Endometrium (tissue), 2 donors: ENCODE results near the gene DEAF1.

Experiments used
- FAIRE-seq: peaks from 2 replicates; lab custom pipeline; 2012; peaks lifted over from hg19 to GRCh38; lab: Jason Lieb, UNC
- donor health status: control.
- donor health status: control.

Gene DEAF1

DNA sequence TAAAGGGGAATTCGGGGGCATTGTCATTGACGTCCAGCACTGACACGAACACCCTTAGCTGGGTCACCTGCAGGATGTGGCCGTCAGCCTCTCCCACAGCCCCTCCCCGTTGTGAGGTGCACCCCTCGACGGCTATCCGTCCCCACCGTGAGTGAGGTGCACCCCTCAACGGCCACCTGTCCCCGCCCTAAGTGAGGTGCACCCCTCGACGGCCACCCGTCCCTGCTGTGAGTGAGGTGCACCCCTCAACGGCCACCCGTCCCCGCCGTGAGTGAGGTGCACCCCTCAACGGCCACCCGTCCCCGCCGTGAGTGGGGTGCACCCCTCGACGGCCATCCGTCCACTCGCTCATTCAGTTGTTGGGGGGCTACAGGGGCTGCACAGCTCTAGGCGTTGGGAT lies 73.2 kb downstream of the DEAF1 start:
- FAIRE-seq = no peak

DNA sequence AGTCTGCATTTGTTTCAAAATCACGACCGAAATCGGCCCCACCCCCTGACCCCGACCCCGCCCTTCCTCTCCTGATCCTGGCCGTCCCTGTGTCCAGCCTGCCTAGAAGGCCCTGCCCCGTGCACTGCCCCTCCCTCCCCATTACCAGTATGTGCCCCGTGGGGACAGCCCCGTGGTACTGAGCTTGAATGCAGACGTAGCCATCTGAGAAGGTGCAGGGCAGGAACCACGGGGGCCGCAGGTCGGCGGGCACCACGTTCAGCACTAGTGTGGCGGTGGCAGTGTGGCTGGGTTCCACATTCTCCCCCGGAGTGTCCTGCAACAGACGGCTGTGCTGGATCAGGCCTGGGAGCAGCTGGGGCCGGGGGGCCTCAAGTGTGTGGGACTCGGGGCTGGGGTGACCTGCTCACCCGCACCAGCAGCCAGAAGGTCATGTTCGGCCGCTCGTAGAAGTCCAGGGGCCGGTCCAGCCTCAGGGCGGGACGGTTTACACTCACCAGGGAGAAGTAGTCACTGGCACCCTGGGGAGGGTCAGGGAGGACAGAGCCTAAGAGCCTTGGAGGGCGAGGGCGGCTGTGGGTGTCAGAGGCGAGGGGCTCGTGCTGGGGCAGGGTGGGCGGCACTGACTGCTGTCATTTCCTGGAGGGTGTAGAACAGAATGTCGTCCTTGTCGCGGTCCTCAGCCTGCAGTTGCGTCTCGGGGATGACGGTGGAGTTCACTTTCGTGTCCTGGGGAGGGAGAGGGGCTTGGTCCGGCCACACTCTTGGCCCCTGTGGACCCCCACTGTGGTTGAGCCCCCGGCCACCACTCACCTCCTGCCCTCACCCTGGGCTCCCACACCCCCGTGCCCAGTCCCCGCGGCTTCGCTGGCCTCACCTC lies 73.8 kb downstream of the DEAF1 start:
- FAIRE-seq = no peak

DNA sequence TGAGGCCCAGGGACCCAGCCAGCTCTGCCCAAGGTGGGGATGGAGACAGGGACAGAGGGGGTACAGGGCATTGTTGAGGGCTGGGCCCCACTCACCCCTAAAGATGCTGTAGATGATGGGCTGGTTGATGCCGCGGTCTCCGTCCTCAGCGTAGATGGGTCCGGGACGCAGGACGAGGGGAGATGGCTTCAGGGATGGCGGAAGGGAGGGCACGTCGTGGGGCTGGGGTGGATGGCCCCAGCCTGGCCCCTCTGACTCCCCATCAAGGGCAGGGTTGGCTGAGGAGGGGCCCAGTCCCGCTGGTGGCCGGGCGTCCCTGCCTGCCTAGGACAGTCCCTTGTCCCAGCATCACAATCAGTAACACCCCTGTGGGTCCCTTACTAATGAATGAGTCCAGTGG lies 74.8 kb downstream of the DEAF1 start:
- FAIRE-seq = no peak

DNA sequence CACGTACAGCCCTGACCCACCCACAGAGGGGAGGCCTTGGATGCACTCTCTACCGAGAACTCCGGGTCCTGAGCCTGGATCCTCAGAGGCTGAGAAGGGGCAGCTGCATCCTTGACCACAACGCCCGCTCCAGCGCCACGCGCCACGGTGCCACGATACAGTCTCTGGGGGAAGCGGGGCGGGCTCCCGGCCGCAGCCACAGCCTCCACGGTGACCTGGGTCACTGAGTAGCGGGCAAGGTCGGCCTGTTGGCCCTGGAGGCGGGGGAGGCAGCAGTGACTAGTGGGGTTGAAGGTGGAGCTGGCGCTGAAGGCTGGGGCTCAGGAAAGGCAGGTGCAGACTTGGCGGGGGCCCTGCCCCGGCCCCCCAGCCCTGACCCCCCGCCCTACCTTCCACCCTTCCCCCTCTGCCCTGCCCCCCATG lies 75.4 kb downstream of the DEAF1 start:
- FAIRE-seq = no peak

DNA sequence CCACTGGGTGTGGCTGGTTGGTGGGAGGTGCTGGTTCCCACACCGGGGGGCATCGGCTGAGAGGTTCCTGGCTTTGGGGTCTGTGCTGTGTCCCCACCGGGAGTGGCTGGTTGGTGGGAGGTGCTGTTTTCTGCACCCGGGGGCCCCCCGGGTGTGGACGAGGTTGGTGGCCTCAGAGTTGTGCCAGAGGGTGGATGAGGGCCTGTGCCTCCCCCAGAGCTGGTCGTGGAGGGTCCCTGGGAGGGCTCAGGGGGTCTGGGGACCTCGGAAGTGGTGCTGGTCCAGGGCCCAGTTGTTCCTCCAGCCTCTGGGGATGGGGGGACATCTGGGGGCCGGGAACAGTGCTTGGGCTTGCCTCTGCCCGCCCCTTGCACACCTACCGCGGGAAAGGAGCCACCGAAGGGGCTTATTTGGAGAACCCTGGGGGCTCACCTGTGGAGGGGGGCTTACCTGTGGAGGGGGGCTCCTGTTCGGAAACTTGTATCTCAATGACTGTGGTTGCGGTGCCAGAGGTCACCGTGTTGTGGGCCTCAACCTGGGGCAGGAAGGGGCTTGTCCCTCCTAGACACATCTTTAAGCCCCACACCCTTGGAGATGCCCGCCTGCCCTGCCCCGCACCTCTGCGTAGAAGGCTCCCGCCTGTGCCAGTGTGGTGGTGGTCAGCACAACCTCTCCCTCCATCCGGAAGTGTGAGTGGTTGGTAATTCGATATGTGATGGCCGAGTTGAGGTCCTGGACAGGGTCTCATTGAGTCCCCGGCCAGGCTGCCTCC lies 76.0 kb downstream of the DEAF1 start:
- FAIRE-seq = no peak

DNA sequence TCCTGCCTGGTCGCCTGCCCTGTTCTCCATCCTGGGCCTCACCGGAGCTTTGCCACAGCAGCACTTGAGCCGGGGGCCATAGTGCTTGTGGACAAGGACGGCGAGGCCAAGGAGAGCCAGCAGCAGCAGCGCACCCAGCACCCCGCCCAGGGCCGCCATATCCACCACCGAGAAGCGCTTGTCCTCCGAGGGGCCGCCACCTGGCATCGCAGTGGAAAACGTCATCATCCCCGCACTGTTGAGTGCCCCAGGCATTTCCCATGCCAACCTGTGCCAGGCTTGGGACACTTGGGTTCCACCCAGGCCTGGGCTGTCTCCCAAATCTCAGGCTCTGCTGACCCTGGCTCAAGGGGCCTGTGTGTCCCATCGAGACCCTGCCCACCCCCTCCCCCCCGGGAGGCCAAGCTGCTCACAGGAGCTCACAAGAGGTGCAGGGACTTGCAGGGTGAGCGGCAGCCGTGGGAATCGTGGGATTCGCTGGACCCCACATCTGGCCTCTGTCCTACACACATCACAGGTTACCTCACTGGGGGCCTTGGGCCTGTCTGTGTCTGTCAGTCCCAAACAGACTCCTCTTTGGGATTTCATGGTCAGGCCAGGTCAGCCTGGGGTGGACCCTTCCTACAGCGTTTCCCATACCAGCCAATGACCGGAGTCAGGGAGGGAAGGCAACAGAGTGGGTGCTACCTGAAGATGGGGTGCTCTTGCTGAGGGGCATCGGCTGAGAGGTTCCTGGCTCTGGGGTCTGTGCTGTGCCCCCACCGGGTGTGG lies 76.9 kb downstream of the DEAF1 start:
- no peak for FAIRE-seq

DNA sequence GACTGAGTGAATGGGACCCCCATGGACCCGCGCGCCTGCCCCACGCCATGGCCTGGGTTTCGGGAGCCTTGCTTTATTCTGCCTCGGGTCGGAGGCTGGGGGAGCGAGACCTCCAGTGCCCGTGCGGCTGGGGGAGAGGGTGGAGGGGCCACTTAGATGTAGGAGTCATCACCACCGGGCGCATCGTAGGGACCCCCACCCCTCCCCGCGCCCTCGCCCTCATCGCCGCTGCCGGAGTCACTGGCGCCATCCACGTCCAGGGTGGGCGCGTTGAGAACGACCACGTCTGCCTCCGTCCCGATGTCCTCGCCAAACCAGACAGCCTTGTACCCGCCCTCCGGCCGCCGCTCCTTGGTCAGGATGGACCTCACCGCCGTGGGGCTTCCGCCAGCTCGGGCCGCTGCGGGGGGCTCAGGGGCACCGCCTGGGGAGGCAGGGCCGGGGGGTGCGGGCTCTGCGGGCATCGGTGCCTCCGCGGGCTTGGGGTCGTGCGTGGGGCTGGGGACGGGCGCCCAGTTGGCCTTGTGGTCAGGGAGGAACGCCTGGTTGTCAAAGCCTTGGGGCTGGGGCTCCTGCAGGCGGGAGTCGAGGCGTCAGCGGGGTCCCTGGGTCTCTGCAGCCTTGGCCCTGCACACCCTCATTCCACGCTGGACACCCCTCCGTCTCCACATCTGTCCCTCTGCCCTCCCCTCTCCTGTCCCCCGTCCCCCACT lies 77.7 kb downstream of the DEAF1 start:
- FAIRE-seq = no peak

DNA sequence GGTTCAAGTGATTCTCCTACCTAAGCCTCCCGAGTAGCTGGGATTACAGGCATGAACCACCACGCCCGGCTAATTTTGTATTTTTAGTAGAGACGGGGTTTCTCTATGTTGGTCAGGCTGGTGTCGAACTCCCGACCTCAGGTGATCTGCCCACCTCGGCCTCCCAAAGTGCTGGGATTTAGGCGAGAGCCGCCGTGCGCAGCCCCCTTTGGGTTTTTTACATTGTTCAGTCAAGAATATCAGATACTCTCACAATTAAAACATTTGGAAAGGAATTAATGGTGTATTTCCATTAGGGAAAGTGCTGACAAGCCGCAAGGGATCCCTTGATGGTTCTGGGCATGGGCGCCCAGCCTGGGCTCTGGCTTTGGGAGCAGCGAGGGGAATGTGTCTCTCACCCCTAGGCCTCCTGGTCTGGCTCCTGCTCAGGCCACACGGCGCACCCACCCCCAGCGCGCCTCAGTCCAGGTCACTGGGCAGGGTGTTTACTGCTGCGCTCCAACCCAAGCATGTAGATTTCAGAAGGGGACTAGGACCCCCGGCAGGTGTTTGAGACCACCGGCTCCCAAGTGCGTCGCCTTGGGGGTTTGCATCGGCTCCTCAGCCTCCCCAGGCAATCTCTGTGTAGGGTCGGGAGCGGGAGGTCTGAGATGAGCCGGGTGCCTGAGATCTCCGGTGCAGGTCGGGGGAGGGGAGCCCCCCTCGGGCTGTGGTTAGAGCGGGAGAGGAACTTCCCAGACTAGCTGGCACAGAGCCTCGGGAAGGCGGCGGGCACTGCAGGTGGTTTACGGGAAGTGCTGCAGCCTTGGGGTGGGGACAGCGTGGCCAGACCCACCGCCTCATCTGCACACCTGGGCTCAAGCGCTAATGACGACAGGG lies 78.5 kb downstream of the DEAF1 start:
- FAIRE-seq = no peak

DNA sequence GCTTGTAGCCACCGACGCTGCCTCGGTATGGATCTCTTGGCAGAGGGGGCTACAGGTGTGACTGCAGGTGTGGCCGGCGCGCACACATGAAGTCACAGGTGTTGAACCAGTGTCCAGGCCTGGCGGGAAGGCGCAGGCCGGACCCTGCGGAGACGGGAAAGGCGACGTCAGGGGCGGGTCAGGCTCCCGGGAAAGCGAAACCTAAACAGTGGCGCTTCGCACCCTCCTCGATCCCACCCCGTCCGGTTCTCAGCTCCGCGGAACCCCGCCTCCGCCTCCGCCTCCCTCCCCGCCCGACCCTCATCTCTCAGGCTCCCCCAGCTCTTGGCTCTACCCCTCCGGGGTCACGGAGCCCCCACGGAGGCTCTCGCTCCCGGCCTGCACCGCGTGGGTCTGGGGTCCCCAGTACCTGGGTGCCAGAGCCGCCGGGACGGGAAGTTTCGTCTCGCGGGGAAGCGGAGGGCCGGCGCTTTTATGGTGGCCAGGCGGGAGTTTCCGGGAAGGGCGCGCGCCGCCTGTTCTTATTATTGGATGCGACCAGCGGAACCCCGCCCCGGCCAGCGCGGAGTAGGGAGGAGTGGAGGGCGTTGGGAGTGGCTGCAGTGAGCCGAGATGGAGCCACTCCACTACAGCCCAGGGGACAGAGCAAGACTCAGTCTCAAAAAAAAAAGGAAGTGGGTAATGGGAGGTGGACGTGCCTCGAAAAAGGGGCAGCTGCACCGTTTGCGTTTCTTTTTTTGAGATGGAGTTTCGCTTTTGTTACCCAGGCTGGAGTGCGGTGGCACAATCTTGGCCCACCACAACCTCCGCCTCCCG lies 79.3 kb downstream of the DEAF1 start, which contains the start of gene IRF7:
IRF7 (minus strand) TSS at position 447 of the 816 bp plus-strand sequence. CDS start 586 bp downstream, outside the sequence.
- FAIRE-seq = peak; percentile 92

DNA sequence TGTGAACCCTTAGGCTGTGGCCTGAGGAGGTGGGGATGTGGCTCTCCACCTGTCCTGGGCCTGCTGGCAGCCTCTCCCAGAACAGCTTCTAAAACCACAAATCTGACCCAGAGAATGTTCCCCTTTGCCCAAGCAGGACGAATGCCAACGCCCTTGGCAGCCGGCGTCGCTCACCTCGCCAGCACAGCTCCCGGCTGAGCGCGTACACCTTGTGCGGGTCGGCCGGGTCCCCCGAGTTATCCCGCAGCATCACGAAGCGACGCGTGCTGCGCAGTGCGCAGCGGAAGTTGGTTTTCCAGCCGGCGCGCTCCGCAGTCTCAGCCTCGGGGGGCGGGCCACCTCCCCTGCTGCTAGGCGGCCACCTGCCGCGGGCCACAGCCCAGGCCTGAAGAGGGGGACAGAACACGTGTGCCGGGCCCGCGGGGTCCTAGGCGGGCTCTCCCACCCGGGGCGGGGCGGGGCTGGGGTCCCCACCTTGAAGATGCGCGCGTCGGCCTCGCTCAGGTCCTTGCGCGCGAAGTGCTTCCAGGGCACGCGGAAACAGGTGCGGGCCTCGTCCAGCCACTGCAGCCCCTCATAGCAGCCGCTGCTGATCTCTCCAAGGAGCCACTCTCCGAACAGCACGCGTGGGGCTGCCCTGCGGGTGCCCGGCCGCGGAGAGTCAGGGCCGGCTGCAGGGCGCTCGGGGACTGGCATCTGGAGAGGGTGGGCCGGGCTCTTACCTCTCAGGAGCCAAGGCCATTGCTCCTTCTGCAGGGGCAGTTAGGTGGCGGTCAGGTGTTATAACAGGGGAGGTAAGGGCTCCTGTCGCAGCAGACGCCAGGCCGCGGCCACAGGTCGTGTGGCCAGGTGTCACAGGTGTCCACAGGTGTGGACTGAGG lies 80.2 kb downstream of the DEAF1 start:
- no peak for FAIRE-seq

DNA sequence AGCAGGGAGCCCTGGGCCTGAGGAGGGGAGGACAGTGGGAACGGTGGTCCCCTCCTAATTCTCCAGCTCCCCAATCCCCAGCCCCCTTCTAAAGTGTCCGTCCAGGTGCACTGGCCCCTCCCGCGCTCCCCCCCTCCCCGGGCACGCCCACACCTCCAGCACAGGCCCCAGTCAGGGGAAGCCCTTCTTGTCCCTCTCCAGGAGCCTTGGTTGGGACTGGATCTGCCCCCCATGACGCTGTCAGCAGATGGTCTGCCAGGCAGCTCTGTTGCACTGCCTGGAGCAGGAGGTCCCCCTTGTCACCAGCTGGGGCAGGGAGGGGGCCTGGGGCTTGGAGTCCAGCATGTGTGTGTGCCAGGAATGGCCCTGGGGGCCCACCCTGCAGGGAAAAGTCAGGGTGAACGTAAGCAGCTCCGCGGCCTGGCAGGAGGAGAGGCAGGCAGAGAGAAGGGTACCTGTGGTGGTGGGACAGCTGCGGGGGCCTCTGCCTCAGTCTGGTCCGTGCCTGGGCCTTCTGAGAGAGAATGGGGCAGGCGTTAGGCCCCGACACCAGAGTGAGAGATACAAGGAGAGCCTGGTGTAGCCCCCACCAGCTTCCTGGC lies 80.9 kb downstream of the DEAF1 start:
- no peak for FAIRE-seq

DNA sequence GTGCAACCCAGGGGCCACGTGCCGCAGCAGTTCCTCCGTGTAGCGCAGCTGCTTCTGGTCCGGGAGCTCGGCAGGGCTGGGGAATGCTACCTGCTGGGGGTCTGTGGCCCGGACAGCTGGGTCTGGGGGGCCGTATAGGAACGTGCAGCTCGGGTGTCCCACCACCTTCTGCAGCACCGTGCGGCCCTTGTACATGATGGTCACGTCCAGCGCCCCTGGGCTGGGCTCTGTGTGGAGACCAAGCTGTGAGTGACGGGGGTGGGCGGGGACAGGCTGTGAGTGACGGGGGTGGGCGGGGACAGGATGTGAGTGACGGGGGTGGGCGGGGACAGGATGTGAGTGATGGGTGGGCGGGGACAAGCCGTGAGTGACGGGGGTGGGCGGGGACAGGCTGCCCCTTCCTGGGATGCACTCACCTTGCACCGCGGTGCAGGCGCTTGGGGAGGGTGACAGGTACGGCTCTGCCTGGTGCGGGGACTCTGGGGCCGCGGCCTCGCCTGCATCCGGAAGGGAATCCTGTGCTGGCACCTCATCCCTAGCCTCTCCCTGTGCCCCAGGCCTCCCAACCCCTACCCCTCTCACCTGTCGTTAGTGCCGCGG lies 81.6 kb downstream of the DEAF1 start:
- FAIRE-seq = no peak

DNA sequence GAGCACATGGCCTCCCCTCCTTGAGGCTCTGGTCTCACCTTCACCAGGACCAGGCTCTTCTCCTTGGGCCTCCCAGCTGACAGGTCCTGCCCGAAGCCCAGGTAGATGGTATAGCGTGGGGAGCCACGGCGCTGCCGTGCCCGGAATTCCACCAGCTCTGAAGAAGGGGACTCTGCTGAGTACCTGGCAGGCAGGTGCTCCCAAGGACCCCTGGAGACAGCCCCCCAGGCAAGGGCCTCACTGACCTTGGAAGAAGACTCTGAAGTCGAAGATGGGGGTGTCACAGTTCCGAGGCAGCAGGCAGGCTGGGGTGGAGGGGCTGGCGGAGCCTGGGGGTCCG lies 82.1 kb downstream of the DEAF1 start:
- no peak for FAIRE-seq

DNA sequence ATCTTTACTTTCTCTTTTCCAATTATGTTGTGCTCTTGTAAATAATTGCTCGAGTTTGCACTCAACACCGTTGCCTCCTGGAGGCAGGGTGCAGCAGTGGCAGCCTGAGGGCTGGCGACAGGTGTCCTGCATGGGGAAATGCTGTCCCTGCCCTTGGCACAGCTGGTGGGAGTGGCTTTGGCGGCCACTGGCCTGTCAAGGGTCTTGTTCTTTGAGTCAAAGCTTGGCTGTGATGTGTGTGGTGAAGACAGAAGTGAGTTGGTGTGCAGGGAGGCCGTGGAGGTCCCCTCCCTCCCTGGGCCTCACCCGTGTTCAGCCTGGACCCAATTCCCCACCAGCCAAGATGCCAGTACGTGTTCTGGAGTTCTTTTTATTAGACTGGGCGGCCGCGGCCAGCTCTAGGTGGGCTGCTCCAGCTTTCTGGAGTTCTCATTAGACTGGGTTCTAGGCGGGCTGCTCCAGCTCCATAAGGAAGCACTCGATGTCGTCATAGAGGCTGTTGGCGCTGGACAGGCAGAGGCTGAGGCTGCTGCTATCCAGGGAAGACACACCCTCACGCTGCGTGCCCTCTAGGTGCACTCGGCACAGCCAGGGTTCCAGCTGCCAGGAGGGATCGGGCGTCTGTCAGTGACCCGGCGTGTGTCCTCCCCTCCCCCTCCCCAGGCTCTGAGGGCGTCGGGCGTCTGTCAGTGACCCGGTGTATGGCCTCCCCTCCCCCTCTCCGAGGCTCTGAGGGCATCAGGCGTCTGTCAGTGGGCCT lies 82.6 kb downstream of the DEAF1 start:
- FAIRE-seq = no peak

DNA sequence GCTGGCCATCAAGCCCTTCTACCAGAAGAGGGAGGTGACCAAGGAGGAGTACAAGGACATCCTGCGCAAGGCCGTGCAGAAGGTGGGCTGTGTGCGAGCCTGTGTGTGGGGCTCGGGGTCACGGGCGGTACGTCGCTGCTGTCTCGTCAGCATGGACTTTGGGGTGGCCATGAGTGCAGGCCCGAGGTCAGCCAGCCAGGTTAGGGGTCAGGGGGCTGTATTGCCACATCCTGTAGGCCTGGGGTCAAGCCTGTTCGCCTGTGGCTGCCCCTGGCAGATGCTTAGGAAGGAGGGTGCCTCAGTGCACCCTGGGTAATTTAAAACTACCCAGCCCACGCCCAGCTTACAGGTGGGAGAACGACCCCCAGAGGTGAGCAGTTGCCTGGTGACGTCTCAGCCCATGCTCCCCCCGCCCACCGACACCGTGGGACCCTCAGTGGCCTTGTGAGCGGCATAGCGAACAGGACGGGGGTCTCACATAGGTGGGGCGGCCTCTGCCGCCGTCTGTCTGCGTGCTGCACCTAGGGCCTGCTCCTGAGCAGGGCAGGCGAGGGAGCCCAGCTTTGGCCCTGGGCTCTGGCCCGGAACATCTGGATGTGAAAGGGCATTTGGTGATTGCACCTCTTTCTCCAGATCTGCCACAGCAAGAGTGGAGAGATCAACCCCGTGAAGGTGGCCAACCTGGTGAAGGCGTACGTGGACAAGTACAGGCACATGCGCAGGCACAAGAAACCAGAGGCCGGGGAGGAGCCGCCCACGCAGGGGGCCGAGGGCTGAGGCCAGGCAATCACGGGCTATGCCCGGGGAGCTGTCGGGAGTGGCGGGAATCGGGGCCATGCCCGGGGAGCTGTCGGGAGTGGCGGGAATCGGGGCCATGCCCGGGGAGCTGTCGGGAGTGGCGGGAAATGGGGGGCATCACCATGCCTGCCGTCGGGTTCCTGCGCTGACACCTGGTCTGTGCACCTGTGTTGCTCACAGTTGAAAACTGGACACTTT lies 83.7 kb downstream of the DEAF1 start:
- FAIRE-seq = no peak

DNA sequence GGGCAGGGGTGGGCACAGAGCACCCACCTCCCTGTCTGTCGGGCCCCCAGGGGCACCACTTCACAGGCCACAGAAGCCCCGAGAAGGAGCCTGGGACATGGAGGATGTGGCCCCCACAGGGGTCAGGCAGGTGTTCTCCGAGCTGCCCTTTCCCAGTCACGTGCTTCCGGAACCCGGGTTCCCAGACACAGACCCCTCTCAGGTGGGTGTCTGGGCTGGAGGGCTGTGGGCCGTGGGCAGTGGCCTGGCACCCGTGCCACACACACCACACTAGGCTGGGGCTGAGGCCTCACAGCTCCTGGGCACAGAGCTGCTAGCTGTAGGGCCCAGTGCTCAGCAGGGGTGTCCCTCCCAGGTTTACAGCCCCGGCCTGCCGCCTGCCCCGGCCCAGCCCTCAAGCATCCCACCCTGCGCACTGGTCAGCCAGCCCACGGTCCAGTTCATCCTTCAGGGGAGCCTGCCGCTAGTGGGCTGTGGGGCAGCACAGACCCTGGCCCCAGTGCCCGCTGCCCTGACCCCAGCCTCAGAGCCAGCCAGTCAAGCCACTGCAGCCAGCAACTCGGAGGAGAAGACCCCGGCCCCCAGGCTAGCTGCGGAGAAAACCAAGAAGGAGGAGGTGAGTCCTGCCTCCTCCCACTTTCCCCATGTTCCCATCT lies 84.7 kb downstream of the DEAF1 start:
- no peak for FAIRE-seq
